ENCODE results near the gene SPAM1.
"Not testable (repeated sequence)": the region's sequence is repeated elsewhere in the genome, so short reads cannot be mapped to it uniquely, and the experiment has no call there.

SPAM1 gene, protein sequence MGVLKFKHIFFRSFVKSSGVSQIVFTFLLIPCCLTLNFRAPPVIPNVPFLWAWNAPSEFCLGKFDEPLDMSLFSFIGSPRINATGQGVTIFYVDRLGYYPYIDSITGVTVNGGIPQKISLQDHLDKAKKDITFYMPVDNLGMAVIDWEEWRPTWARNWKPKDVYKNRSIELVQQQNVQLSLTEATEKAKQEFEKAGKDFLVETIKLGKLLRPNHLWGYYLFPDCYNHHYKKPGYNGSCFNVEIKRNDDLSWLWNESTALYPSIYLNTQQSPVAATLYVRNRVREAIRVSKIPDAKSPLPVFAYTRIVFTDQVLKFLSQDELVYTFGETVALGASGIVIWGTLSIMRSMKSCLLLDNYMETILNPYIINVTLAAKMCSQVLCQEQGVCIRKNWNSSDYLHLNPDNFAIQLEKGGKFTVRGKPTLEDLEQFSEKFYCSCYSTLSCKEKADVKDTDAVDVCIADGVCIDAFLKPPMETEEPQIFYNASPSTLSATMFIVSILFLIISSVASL

GRCh38 chr7:123924941-123925340, at the start of gene SPAM1:
TSS of gene SPAM1 (plus strand) at chr7:123925241. CDS start at chr7:123953571, 28,330 bp downstream.
- no peak for DNase-seq (ENCODE audit: low read depth in 2 of 2)

DNA sequence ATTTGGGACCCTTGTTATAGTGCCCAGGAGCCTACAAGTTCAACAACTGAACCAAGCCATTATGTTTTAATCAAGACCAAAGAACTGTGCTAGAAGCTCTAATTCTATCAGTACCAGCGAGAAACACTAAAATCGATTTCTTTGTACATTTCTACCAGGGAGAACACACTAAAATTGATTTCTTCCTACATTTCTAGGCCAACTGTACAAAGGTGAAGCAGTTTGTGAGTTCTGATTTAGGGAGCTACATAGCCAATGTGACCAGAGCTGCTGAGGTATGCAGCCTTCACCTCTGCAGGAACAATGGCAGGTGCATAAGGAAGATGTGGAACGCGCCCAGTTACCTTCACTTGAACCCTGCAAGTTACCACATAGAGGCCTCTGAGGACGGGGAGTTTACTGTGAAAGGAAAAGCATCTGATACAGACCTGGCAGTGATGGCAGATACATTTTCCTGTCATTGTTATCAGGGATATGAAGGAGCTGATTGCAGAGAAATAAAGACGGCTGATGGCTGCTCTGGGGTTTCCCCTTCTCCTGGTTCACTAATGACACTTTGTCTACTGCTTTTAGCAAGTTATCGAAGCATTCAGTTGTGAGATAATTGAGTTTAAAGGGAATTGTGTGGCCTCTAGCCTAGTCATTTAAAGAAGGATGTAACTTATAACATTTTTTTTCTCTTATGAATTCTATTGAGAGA, 48.3 kb upstream of the SPAM1 start:
- no peak for DNase-seq (ENCODE audit: low read depth in 2 of 2)

DNA sequence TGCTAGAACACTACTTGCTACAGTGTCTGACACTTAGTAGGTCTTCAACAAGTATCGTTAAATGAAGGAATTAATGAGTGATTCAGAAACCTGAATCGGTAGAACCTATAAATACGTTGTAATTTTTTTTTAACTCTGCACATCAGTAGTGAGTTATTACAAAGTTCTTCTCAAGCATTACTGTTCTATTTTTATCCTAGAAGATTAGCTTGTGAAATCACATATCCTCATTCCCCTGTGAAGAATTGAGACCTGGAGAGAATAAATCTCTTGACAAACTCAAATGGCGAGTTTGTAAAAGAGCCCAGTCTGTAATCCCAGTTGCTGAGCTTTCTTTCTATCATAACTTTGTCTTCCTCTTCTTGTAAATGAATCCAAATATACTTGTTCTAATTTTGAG, 45.4 kb upstream of the SPAM1 start:
- no peak for DNase-seq (ENCODE audit: low read depth in 2 of 2)

DNA sequence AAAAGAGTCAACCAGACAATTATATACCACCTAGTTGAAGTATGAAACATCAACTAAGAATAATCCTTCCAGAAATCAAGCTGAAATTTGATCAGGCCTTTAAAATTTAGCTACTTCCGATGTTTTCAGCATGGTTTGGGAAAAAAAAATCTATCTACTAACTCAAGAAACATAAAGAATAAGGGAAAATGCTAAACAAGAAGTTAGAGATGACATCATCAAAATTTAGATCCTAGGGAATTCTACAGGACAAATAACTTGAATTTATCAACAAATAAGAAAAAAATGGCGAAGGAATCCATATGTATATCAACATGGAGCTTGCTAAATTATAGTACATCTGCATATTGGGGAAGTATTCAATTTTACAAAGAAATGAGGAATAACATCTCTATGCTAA, 43.7 kb upstream of the SPAM1 start:
- DNase-seq (ENCODE audit: low read depth in 2 of 2): no peak

GRCh38 chr7:123883154-123883553, 41.9 kb upstream of the SPAM1 start:
- DNase-seq (ENCODE audit: low read depth in 2 of 2): no peak

GRCh38 chr7:123888192-123888591, 36.8 kb upstream of the SPAM1 start:
- no peak for DNase-seq (ENCODE audit: low read depth in 2 of 2)

DNA sequence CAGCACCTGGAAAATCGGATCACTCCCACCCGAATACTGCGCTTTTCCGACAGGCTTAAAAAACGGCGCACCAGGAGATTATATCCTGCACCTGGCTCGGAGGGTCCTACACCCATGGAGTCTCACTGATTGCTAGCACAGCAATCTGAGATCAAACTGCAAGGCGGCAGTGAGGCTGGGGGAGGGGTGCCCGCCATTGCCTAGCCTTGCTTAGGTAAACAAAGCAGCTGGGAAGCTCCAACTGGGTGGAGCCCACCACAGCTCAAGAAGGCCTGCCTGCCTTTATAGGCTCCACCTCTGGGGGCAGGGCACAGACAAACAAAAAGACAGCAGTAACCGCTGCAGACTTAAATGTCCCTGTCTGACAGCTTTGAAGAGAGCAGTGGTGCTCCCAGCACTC, 30.3 kb upstream of the SPAM1 start:
- not testable (repeated sequence) for DNase-seq (ENCODE audit: low read depth in 2 of 2)

DNA sequence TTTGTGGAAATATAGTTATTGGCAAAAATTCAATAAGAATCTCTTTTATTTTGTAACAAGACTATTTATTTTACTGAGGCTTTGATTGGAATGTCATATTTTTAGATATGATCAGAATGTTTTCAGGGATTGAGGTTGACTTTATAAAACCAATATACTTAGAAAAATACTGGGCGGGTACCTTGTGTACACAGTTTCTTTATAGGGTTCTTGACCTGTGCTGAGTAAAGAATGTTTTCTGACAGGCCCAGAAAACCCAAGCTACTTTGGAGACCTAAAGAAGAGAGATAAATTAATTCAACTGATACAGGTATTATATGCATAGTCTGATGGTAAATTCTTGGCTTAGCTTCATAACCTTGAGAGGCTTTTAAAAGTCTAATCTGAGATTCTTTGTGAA, 23.9 kb upstream of the SPAM1 start:
- DNase-seq (ENCODE audit: low read depth in 2 of 2): no peak

DNA sequence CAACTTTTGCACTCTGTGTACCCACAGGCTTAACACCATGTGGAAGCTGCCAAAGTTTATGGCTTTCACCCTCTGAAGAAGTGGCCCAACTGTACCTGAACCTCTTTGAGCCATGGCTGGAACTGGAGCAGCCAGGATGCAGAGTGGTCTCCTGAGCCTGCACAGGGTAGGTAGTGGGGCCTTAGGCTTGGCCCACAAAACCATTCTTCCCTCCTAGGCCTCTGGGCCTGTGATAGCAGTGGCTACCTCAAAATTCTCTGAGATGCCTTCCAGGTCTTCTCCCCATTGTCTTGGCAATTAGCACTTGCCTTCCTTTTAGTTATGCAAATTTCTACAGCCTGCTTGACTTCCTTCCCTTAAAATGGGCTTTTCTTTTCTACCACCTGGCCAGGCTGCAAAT, 19.3 kb upstream of the SPAM1 start:
- no peak for DNase-seq (ENCODE audit: low read depth in 2 of 2)

DNA sequence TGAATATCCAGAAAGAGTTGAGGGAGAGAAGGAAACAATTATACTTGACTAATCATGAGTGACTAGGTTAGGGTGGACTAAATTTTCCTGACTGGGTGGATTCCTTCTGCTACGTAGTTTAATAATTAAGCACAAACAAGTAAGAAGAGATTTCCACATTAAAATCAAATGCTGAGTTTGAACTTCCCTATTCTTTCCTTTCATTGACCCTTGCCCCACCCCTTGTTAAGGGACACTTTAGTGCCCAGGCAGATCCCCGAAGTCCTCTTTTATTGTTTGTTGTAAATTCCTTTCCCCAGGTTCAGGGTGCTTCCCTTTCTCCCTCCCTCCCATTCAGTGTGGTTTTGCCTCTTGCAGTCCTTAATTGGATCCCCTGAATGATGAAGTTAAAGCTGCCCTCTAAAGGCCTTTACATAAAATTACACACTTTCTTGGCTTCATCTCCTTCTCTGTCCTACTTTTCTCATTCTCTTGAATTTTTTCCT, 8.8 kb upstream of the SPAM1 start:
- no peak for DNase-seq (ENCODE audit: low read depth in 2 of 2)

DNA sequence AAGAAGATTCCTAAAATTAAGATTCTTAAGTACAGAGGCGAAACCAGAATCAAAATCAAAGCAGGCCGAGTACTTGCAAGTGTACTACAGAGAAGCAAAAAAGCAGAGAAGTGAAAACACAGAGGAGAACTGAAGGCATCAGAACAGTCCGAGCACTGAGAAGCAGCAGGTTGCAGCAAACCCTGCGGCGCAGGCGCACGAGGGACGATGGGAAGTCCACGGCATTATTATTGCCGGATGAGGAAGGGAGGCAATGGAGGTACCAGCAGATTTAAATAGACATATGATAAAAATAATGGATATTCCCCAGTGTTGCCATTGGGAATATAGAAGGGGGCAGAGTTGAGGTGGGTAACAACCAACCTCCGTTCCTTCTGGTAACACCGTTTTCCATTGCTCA, 7.2 kb upstream of the SPAM1 start:
- DNase-seq (ENCODE audit: low read depth in 2 of 2): no peak

GRCh38 chr7:123918309-123918708, 6.7 kb upstream of the SPAM1 start:
- DNase-seq (ENCODE audit: low read depth in 2 of 2): no peak

DNA sequence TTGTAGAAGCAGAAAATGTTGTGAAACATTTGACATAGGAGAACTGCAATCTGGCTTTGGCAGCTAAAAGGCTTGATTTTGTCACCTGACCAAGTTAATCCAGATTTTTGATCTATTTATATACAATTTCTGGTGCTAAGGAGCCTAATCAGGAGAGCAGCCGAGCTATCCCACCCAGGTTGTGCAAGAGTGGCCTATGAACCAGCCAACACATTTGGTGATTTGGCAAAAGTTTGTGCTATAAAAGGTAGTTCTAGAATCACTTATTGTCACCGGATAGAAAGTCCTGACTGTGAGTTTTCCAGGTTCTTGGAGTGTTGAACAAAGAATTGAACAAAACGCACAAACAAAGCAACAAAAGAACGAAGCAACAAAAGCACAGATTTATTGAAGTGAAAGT, 1.4 kb upstream of the SPAM1 start:
- DNase-seq (ENCODE audit: low read depth in 2 of 2): no peak

DNA sequence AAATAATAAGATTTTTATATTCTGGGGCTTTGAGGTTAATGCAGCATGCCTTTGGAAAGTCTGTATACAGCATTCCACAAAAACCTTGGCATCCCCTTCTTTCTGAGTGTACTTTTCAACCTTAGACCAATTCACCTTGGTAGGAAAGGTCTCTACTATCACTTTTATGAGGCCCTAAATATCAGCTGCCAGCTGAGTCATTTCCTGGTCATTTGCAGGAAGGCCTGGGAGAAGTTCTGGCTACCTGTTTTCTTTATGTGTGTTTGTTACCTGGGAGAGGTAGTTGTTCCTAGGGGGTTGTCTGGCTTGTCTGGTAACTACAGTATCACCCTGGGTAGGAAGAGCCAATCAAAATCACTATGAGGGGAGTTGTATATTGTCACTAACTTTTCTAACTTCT, 4.1 kb downstream of the SPAM1 start:
- DNase-seq (ENCODE audit: low read depth in 2 of 2): no peak

DNA sequence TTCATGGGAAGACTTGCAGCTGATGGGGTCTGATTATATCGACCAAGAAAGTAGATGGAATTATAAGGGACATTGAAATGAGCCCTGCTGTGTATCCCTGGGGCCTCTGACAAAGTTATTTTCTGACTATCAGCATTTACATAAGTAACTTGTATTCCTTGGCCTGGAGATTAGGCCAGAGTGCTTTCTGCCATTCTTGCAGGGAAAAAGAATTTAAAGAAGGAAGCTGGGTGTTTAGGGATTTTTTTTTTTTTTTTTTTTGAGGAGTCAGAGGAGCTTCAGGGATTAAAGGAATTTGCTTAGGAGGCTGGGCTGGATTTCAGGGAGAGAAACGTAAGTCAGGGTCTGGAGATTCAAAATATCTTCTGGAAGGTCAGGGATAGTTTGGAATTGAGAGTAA, 4.6 kb downstream of the SPAM1 start:
- no peak for DNase-seq (ENCODE audit: low read depth in 2 of 2)

GRCh38 chr7:123935436-123936381, 10.7 kb downstream of the SPAM1 start:
- no peak for DNase-seq (ENCODE audit: low read depth in 2 of 2)

- no peak for DNase-seq (ENCODE audit: low read depth in 2 of 2)
Measured at GRCh38 chr7:123936388-123936787, 11.3 kb downstream of the SPAM1 start.

DNA sequence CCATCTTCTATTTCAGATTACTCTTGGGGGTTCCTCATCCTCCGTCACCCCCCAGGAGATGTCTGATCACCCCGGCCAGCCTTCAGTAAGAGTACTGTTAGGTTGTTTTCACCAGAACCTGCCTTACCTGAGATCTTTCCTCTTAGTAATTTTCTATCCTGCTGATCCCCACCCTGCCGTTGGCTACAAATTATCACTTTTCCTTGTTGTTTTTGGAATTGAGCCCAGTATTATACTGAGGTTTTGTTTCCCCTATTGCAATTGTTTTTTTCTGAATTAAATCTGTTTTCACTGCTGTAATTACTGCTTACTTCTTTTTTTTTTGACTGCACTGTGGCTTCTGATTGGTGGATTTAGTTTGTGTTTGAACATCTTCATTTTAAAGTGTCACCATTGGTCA, 14.7 kb downstream of the SPAM1 start:
- DNase-seq (ENCODE audit: low read depth in 2 of 2): no peak

DNA sequence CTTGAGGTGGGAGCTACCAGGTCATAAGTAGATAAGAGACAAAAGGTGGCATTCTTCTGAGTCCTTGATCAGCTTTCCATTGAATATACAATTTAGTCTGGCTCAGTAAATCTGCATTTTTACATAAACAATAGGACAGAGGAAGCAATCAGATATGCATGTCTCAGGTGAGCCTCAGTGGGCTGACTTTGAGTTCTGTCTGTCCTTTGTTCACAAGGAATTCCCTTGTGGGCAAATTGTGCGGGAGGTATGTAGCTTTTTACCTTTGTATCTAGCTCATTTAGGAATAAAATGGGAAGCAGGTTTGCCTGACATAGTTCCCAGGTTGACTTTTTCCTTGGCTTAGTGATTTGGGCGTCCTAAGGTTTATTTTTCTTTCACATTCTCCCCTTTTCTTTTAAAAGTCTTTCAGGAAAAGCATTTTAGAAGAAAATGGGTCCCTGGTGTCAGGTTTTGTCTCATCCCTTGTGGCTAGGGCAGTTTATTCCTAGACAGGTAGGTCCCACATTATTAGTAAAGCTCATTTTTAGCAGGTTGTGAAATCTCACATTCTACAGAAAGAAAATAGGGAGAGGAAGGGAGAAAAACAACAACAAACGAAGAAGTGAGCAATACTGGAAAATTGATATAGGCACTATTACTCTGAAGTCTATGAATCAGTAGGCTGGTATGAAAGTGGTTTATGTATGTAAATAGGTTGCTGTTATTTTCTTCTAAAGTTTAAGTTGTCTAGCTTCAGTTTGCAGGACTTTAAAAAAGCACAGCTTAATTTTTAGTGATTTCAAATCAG, 16.5 kb downstream of the SPAM1 start:
- no peak for DNase-seq (ENCODE audit: low read depth in 2 of 2)

GRCh38 chr7:123944395-123944794, 19.4 kb downstream of the SPAM1 start:
- DNase-seq (ENCODE audit: low read depth in 2 of 2): no peak

DNA sequence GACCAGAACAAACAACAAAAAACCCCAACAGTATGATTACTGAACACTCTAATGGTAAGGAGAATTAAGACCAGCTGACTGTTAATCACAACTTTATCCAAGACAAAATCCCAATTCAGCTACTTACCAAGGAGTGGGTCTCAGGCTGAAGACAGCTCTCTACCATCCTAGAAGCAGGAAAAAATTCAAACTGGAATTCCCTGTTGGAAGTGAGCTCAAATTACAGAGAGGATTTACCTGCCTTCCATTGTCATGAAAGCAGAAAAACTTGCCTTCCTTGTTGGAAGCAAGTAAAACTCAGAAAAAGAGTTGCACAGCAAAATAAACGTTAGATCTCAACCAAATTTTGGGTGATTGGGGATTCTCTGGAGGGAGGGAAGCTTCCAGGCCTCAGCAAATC, 20.9 kb downstream of the SPAM1 start:
- no peak for DNase-seq (ENCODE audit: low read depth in 2 of 2)

All from stimulated activated CD4-positive, alpha-beta T cell treated with anti-CD3 and anti-CD28 coated beads, Interleukin-15, amount 100 ng/mL, for 48 hours (primary cell).